ENCODE measurements around the gene RNF43. TPM values are rescaled to one million over a fixed set of nuclear protein-coding genes. Genes with fewer than 3 reads are reported as not detected.

RNF43 gene
- total and polyA plus RNA-seq, 2 of the 13 experiments (the other 11 are each of a cell fraction or from before 2014, with no cell fraction given): 31.0 to 53.4 TPM

- TF ChIP-seq ZBTB14 (CRISPR knock-in tag; IDR thresholded peaks at IDR 0.05): no peak
- peak; percentile 88 for TF ChIP-seq TAF1 (CRISPR knock-in tag; IDR thresholded peaks at IDR 0.05)
- TF ChIP-seq ZNF615 (CRISPR knock-in tag; IDR thresholded peaks at IDR 0.05; ENCODE audit: borderline replicate concordance): no peak; the same call in 1 of the 2 replicates
- TF ChIP-seq AKNA (CRISPR knock-in tag; IDR thresholded peaks at IDR 0.05; ENCODE audit: borderline replicate concordance): 0 out of 2 replicates have a peak, but pooled peaks have one; percentile 42
- TF ChIP-seq KLF9 (CRISPR knock-in tag; IDR thresholded peaks at IDR 0.05; ENCODE audit: low read depth): 0 out of 2 replicates have a peak, but pooled peaks have one; percentile 69
- peak; percentile 70 for TF ChIP-seq RCOR2 (CRISPR knock-in tag; IDR thresholded peaks at IDR 0.05)
- 0 out of 2 replicates have a peak, but pooled peaks have one; percentile 20 for TF ChIP-seq ZFAT (CRISPR knock-in tag; conservative IDR thresholded peaks at IDR 0.05)
- TF ChIP-seq NFATC3 (CRISPR knock-in tag; IDR thresholded peaks at IDR 0.05): no peak
- TF ChIP-seq ELF1 (CRISPR knock-in tag; IDR thresholded peaks at IDR 0.05): peak; percentile 72
- no peak for TF ChIP-seq HES4 (CRISPR knock-in tag; IDR thresholded peaks at IDR 0.05; ENCODE audit: borderline replicate concordance)
- peak; percentile 41; the same call in 1 of the 2 replicates for TF ChIP-seq ATF3 (CRISPR knock-in tag; IDR thresholded peaks at IDR 0.05)
- TF ChIP-seq ZNF639 (CRISPR knock-in tag; conservative IDR thresholded peaks at IDR 0.05): no peak
- TF ChIP-seq ZNF562 (CRISPR knock-in tag; IDR thresholded peaks at IDR 0.05; ENCODE audit: borderline replicate concordance): no peak
- TF ChIP-seq SP2 (CRISPR knock-in tag; IDR thresholded peaks at IDR 0.05): no peak
- no peak for TF ChIP-seq MAFF (IDR thresholded peaks at IDR 0.05; ENCODE audit: low read depth, low read length)
- 0 out of 2 replicates have a peak, but pooled peaks have one; percentile 28 for TF ChIP-seq ZNF563 (CRISPR knock-in tag; IDR thresholded peaks at IDR 0.05)
Measured at GRCh38 chr17:58381124-58382035, 36.0 kb downstream of the RNF43 start (continued).
